HG02885 (cell line): ENCODE data around the gene TRIM8.
"Not testable (repeated sequence)": the region's sequence is repeated elsewhere in the genome, so short reads cannot be mapped to it uniquely, and the experiment has no call there.

Experiments used
- ATAC-seq: cut with Tn5 transposase; IDR thresholded peaks from one replicate; pipeline ENCODE4 v1.9.1; 2021; ENCODE audit warnings: mild to moderate bottlenecking; ENCODE audit not compliant: unreplicated experiment, poor library complexity

Gene TRIM8

GRCh38 chr10:102667411-102667810, 23.1 kb downstream of the TRIM8 start:
- ATAC-seq, result not testable (repeated sequence)

GRCh38 chr10:102668326-102669107, 24.2 kb downstream of the TRIM8 start:
- ATAC-seq, result no peak

- no peak for ATAC-seq
These were observed 25.2 kb downstream of the TRIM8 start for GRCh38 chr10:102669206-102670064.

GRCh38 chr10:102670065-102670670, 25.9 kb downstream of the TRIM8 start:
- ATAC-seq, result no peak

GRCh38 chr10:102670871-102671434, 26.7 kb downstream of the TRIM8 start:
- ATAC-seq, result no peak

- no peak for ATAC-seq
These were observed 29.0 kb downstream of the TRIM8 start for GRCh38 chr10:102673236-102673818.

- ATAC-seq, result no peak
These were observed 29.7 kb downstream of the TRIM8 start for GRCh38 chr10:102673819-102674511.

GRCh38 chr10:102674566-102674965, 30.3 kb downstream of the TRIM8 start:
- no peak for ATAC-seq

- ATAC-seq, result no peak
These were observed 30.9 kb downstream of the TRIM8 start for GRCh38 chr10:102675011-102675665.

- ATAC-seq, result no peak
These were observed 31.6 kb downstream of the TRIM8 start for GRCh38 chr10:102675666-102676533.

GRCh38 chr10:102676534-102677315, 32.4 kb downstream of the TRIM8 start:
- ATAC-seq, result no peak

- ATAC-seq, result no peak
These were observed 33.2 kb downstream of the TRIM8 start for GRCh38 chr10:102677331-102678067.

- no peak for ATAC-seq
These were observed 33.8 kb downstream of the TRIM8 start for GRCh38 chr10:102678068-102678400.

GRCh38 chr10:102678842-102679289, 34.6 kb downstream of the TRIM8 start:
- ATAC-seq, result no peak

- no peak for ATAC-seq
These were observed 35.3 kb downstream of the TRIM8 start for GRCh38 chr10:102679596-102679995.

GRCh38 chr10:102681696-102682095, 37.4 kb downstream of the TRIM8 start:
- ATAC-seq, result no peak

- no peak for ATAC-seq
These were observed 38.1 kb downstream of the TRIM8 start for GRCh38 chr10:102682416-102682815.
